Measurements from ENCODE around the gene DPP10. TPM values are rescaled to one million over a fixed set of nuclear protein-coding genes. Genes with fewer than 3 reads are reported as not detected.

Gene DPP10
- total and polyA plus RNA-seq, 10 of the 15 experiments (the other 5 are each of a cell fraction or from before 2014, with no cell fraction given), result not detected

DNA sequence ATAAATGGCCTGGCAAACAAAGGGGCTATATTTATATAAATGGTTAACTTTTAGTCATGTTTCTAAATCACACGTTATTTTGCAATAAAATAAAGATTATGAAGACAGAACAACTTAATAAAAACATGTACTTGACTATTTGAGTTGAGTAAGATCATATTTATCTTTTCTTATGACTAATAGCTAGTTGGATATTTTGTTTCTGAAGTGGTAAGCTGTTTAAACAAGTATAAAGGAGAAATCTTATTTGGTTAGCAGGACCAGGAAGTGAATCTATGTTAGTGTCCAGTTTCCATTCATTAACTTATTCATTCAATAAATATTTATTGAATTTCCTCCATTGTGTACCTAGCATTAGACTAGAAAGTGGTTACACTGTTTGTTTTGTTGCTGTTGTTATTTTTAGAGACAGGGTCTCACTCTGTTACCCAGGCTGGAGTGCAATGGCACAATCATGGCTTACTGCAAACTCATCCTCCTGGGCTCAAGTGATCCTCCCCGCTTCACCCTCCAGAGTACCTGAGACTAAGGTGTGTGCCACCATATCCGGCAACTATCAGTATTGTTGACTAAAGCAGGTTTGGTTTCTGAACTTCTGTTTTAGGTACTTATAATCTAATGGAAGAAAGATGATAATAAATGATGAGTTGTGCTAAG is 312.6 kb downstream of the DPP10 start:
- no peak overlapping the region for H3K4me3 ChIP-seq
- ChIA-PET RAD21 (ENCODE audit: unreplicated experiment) (no interaction called here), SMC1A (ENCODE audit: uncharacterized antibody, unreplicated experiment) (no interaction called here), CTCF (no interaction called here), POLR2A (no interaction called here)
- H3K27me3 ChIP-seq (replicated peaks in 1 of 2; ENCODE audit: control insufficient read depth in 2 of 2, insufficient read depth in 2 of 2, low read length in 1 of 2), result no peaks in the 10 kb centered on the region
- H3K9ac ChIP-seq (ENCODE audit: control insufficient read depth, insufficient read depth, low read length), result no peak overlapping the region
- in situ Hi-C loops (cut with MboI) (no loop called here), intact Hi-C loops (cut with micrococcal nuclease; ENCODE audit: unreplicated experiment) (no loop called here)
- H3K9me3 ChIP-seq (replicated peaks; ENCODE audit: control insufficient read depth, insufficient read depth, low read length), result no peaks in the 10 kb centered on the region
- H2AFZ ChIP-seq (ENCODE audit: control insufficient read depth, low read depth, low read length), result no peak overlapping the region
- FAIRE-seq (no peak), DNase-seq (ENCODE audit: low read depth, low spot score) (no peak), ATAC-seq (no peak)
- 22% methylated on average over 3 of the region's 3 CpGs for WGBS (ENCODE audit: insufficient coverage, insufficient replicate concordance, low lambda C conversion rate, missing lambda C conversion rate)
- no peaks in the 10 kb centered on the region for H3K79me2 ChIP-seq (ENCODE audit: control insufficient read depth, insufficient read depth, low read length)
- H3K4me2 ChIP-seq (ENCODE audit: control insufficient read depth, insufficient read depth), result no peak overlapping the region
- no peaks in the 10 kb centered on the region for H3K4me1 ChIP-seq (ENCODE audit: control insufficient read depth, insufficient read depth, low read length)
- H4K20me1 ChIP-seq (ENCODE audit: control insufficient read depth, insufficient read depth), result no peaks in the 10 kb centered on the region
- BruUV-seq (replicated peaks), result no TSS peak
- TF ChIP-seq CREB1 (IDR thresholded peaks at IDR 0.05; ENCODE audit: low read depth), result no peak
- no peak overlapping the region for H3K27ac ChIP-seq (ENCODE audit: control insufficient read depth, insufficient read depth)
- no peaks in the 10 kb centered on the region for H3K36me3 ChIP-seq (ENCODE audit: control insufficient read depth in 2 of 2, insufficient read depth in 2 of 2, low read length in 1 of 2)

DNA sequence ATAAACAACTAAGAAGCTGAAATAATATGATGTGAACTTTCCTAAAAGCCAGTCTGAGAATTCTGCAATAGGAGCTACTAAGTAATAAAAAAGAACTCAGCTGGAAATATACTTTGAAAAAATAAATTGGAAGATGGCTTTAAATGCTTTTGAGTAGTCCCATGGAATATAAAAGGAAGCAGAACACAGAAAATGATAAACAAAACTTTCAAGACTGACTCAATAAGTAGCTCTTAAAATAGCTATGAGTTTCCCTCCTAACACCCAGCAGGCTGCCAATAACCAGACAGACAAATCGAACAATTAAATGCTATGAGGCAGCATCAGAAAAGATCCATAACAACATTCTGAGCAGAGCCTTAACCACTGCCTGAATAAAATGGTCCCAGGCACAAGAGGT is 319.9 kb downstream of the DPP10 start:
- Histone ChIP-seq H3K27me3 (replicated peaks in 1 of 2; ENCODE audit: control insufficient read depth in 2 of 2, insufficient read depth in 2 of 2, low read length in 1 of 2) (no peaks in the 10 kb centered on the region), H3K36me3 (ENCODE audit: control insufficient read depth in 2 of 2, insufficient read depth in 2 of 2, low read length in 1 of 2) (no peaks in the 10 kb centered on the region), H4K20me1 (ENCODE audit: control insufficient read depth, insufficient read depth) (no peaks in the 10 kb centered on the region), H3K9me3 (replicated peaks; ENCODE audit: control insufficient read depth, insufficient read depth, low read length) (no peaks in the 10 kb centered on the region), H3K4me1 (ENCODE audit: control insufficient read depth, insufficient read depth, low read length) (no peaks in the 10 kb centered on the region), H2AFZ (ENCODE audit: control insufficient read depth, low read depth, low read length) (no peak overlapping the region), H3K79me2 (ENCODE audit: control insufficient read depth, insufficient read depth, low read length) (no peaks in the 10 kb centered on the region), H3K9ac (ENCODE audit: control insufficient read depth, insufficient read depth, low read length) (no peak overlapping the region), H3K4me3 (no peak overlapping the region), H3K27ac (ENCODE audit: control insufficient read depth, insufficient read depth) (no peak overlapping the region), H3K4me2 (ENCODE audit: control insufficient read depth, insufficient read depth) (no peak overlapping the region)
- POLR2A ChIA-PET, result no interaction called here
- intact Hi-C loops (cut with micrococcal nuclease; ENCODE audit: unreplicated experiment) (no loop called here), in situ Hi-C loops (cut with MboI) (no loop called here)
- RAD21 ChIA-PET (ENCODE audit: unreplicated experiment), result no interaction called here
- BruUV-seq (replicated peaks), result no TSS peak
- SMC1A ChIA-PET (ENCODE audit: uncharacterized antibody, unreplicated experiment), result interaction anchor here (1.9 kb wide), 1 partner anchor 10 kb away, joined by 6 read pairs; no protein-coding TSS in a partner anchor
- 7% methylated on average over 1 of the region's 1 CpG for WGBS (ENCODE audit: insufficient coverage, insufficient replicate concordance, low lambda C conversion rate, missing lambda C conversion rate)
- FAIRE-seq (no peak), ATAC-seq (no peak), DNase-seq (ENCODE audit: low read depth, low spot score) (no peak)
- CTCF ChIA-PET, result interaction anchor here (1.0 kb wide), 1 partner anchor 12 kb away, joined by 4 read pairs; no protein-coding TSS in a partner anchor
- TF ChIP-seq CHD2 (IDR thresholded peaks at IDR 0.05; ENCODE audit: borderline replicate concordance, low read depth, low read length) (no peak), ESRRA (IDR thresholded peaks at IDR 0.05; ENCODE audit: low read length) (no peak), PAX8 (IDR thresholded peaks at IDR 0.05) (no peak), NR2C2 (IDR thresholded peaks at IDR 0.05; ENCODE audit: borderline replicate concordance, control insufficient read depth, insufficient read length, low read depth) (no peak), RFX5 (IDR thresholded peaks at IDR 0.05; ENCODE audit: low read depth, low read length) (no peak), KDM1A (IDR thresholded peaks at IDR 0.05; ENCODE audit: borderline replicate concordance) (no peak), FOXM1 (IDR thresholded peaks at IDR 0.05; ENCODE audit: low read depth, low read length) (no peak)
- TF ChIP-seq, protein P1, sequence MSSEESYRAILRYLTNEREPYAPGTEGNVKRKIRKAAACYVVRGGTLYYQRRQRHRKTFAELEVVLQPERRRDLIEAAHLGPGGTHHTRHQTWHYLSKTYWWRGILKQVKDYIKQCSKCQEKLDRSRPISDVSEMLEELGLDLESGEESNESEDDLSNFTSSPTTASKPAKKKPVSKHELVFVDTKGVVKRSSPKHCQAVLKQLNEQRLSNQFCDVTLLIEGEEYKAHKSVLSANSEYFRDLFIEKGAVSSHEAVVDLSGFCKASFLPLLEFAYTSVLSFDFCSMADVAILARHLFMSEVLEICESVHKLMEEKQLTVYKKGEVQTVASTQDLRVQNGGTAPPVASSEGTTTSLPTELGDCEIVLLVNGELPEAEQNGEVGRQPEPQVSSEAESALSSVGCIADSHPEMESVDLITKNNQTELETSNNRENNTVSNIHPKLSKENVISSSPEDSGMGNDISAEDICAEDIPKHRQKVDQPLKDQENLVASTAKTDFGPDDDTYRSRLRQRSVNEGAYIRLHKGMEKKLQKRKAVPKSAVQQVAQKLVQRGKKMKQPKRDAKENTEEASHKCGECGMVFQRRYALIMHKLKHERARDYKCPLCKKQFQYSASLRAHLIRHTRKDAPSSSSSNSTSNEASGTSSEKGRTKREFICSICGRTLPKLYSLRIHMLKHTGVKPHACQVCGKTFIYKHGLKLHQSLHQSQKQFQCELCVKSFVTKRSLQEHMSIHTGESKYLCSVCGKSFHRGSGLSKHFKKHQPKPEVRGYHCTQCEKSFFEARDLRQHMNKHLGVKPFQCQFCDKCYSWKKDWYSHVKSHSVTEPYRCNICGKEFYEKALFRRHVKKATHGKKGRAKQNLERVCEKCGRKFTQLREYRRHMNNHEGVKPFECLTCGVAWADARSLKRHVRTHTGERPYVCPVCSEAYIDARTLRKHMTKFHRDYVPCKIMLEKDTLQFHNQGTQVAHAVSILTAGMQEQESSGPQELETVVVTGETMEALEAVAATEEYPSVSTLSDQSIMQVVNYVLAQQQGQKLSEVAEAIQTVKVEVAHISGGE (CRISPR knock-in tag; IDR thresholded peaks at IDR 0.05), result no peak
- TF ChIP-seq, protein P2, sequence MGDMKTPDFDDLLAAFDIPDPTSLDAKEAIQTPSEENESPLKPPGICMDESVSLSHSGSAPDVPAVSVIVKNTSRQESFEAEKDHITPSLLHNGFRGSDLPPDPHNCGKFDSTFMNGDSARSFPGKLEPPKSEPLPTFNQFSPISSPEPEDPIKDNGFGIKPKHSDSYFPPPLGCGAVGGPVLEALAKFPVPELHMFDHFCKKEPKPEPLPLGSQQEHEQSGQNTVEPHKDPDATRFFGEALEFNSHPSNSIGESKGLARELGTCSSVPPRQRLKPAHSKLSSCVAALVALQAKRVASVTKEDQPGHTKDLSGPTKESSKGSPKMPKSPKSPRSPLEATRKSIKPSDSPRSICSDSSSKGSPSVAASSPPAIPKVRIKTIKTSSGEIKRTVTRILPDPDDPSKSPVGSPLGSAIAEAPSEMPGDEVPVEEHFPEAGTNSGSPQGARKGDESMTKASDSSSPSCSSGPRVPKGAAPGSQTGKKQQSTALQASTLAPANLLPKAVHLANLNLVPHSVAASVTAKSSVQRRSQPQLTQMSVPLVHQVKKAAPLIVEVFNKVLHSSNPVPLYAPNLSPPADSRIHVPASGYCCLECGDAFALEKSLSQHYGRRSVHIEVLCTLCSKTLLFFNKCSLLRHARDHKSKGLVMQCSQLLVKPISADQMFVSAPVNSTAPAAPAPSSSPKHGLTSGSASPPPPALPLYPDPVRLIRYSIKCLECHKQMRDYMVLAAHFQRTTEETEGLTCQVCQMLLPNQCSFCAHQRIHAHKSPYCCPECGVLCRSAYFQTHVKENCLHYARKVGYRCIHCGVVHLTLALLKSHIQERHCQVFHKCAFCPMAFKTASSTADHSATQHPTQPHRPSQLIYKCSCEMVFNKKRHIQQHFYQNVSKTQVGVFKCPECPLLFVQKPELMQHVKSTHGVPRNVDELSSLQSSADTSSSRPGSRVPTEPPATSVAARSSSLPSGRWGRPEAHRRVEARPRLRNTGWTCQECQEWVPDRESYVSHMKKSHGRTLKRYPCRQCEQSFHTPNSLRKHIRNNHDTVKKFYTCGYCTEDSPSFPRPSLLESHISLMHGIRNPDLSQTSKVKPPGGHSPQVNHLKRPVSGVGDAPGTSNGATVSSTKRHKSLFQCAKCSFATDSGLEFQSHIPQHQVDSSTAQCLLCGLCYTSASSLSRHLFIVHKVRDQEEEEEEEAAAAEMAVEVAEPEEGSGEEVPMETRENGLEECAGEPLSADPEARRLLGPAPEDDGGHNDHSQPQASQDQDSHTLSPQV (IDR thresholded peaks at IDR 0.05), result no peak

Data from GM12878 (cell line).